Endodermal cell (in vitro differentiated cells): ENCODE data around the gene NAXE. TPM values are rescaled to one million over a fixed set of nuclear protein-coding genes. Genes with fewer than 3 reads are reported as not detected.
A peak's percentile ranks its signal among the peaks of the same experiment; 100 is the strongest.

Experiments
- DNase-seq: peaks from one replicate; pipeline ENCODE4 v3.0.0-alpha.2; 2017
- H3K27ac ChIP-seq: 2 replicates; pipeline ENCODE4 v1.5.1; 2013; ENCODE audit warnings: mild to moderate bottlenecking, low read depth, low read length, moderate library complexity
- H3K27me3 ChIP-seq: 2 replicates; pipeline ENCODE4 v1.6.1; 2013; ENCODE audit warnings: mild to moderate bottlenecking, low read length, moderate library complexity; ENCODE audit not compliant: insufficient read depth, control insufficient read depth, poor library complexity, severe bottlenecking
- H3K36me3 ChIP-seq: 2 replicates; pipeline ENCODE4 v1.7.0; 2013; ENCODE audit warnings: mild to moderate bottlenecking, low read length, moderate library complexity; ENCODE audit not compliant: control insufficient read depth, insufficient read depth
- H3K4me1 ChIP-seq: one replicate; pipeline ENCODE4 v1.7.0; 2013; ENCODE audit warnings: low read length; ENCODE audit not compliant: control insufficient read depth, insufficient read depth
- H3K4me3 ChIP-seq: 2 replicates; pipeline ENCODE4 v1.5.1; 2013; ENCODE audit warnings: mild to moderate bottlenecking, low read length, moderate library complexity
- H3K9ac ChIP-seq: 2 replicates; pipeline ENCODE4 v1.6.1; 2013; ENCODE audit warnings: mild to moderate bottlenecking, low read length, moderate library complexity; ENCODE audit not compliant: poor library complexity, severe bottlenecking; ENCODE audit errors: extremely low read depth
- H3K9me3 ChIP-seq: 2 replicates; pipeline ENCODE4 v1.6.1; 2013; ENCODE audit warnings: mild to moderate bottlenecking, low read length, moderate library complexity; ENCODE audit not compliant: control insufficient read depth
- H3K27ac Mint-ChIP-seq: 2 replicates; pipeline ENCODE4 v1.8.0; 2020; ENCODE audit warnings: mixed read lengths
- H3K27me3 Mint-ChIP-seq: 2 replicates; pipeline ENCODE4 v1.8.0; 2021; ENCODE audit warnings: mild to moderate bottlenecking, mixed read lengths; ENCODE audit not compliant: insufficient read depth
- H3K36me3 Mint-ChIP-seq: 2 replicates; pipeline ENCODE4 v1.8.0; 2020; ENCODE audit warnings: low read depth, mixed read lengths
- H3K4me1 Mint-ChIP-seq: 2 replicates; pipeline ENCODE4 v1.8.0; 2020; ENCODE audit warnings: mixed read lengths
- H3K4me3 Mint-ChIP-seq: 2 replicates; pipeline ENCODE4 v1.8.0; 2020; ENCODE audit warnings: mild to moderate bottlenecking, moderate library complexity, mixed read lengths
- H3K9me3 Mint-ChIP-seq: 2 replicates; pipeline ENCODE4 v1.8.0; 2020; ENCODE audit warnings: mild to moderate bottlenecking, mixed read lengths
- CTCF ChIP-seq: fragments of 200-600 bp; sonication (generic); conservative IDR thresholded peaks from 2 replicates; pipeline ENCODE4 v1.5.0; 2021; ENCODE audit warnings: antibody characterized with exemption, mild to moderate bottlenecking
- WGBS, 2 experiments: methylation state at CpG; one replicate each; pipeline versions ENCODE4 v1.1.5 to v1.1.7; 2013; ENCODE audit warnings: missing lambda C conversion rate in 2 of 2, mixed read lengths in 1 of 2; ENCODE audit not compliant: insufficient coverage in 1 of 2, insufficient read length in 1 of 2; 5-methylcytosine and 5-hydroxymethylcytosine counted together
- total RNA-seq, 2 donors: library from RNA; stranded (reverse); fragmentation: NEBNext Ultra II Directional in 1 of 2; extraction: Animal tissue kit (Norgen Biotek cat#: 25700) in 1 of 2; gene quantifications; 2 replicates in 1 of 2; 3 replicates in 1 of 2; pipeline ENCODE4 v1.2.1, GENCODE V29; 2021

The NAXE gene
- total RNA-seq, 2 donors from 2014 or later = 96.0 to 129 TPM

GRCh38 chr1:156590326-156591180 lies 1.0 kb upstream of the NAXE start:
- Mint-ChIP-seq H3K27ac (no peak overlapping the region), H3K9me3 (no peaks in the 10 kb centered on the region), H3K4me3 (peak overlapping the region; percentile 75), H3K4me1 (peaks cover 5% of the 10 kb centered on the region), H3K27me3 (peaks cover 7% of the 10 kb centered on the region), H3K36me3 (peaks cover 15% of the 10 kb centered on the region)
- H3K9me3 ChIP-seq = no peaks in the 10 kb centered on the region
- TF ChIP-seq CTCF = no peak
- no peaks in the 10 kb centered on the region for H3K4me1 ChIP-seq
- peak overlapping the region; percentile 86 for H3K4me3 ChIP-seq
- 91 to 96% methylated on average over 6 to 9 of the region's 10 CpGs for WGBS, 2 experiments
- H3K27ac ChIP-seq = no peak overlapping the region
- H3K36me3 ChIP-seq = peaks cover 15% of the 10 kb centered on the region
- H3K9ac ChIP-seq = no peak overlapping the region
- no peaks in the 10 kb centered on the region for H3K27me3 ChIP-seq
- no peak for DNase-seq

GRCh38 chr1:156591181-156591431 lies 470 bp upstream of the NAXE start:
- H3K27ac Mint-ChIP-seq = peak overlapping the region; percentile 92
- H3K27ac ChIP-seq = no peak overlapping the region
- H3K36me3 ChIP-seq = peaks cover 21% of the 10 kb centered on the region
- H3K36me3 Mint-ChIP-seq = peaks cover 21% of the 10 kb centered on the region
- H3K9me3 Mint-ChIP-seq = no peaks in the 10 kb centered on the region
- H3K4me3 ChIP-seq = peak overlapping the region; percentile 86
- TF ChIP-seq CTCF = no peak
- H3K27me3 Mint-ChIP-seq = peaks cover 1% of the 10 kb centered on the region
- no peaks in the 10 kb centered on the region for H3K9me3 ChIP-seq
- peak overlapping the region; percentile 75 for H3K4me3 Mint-ChIP-seq
- no peaks in the 10 kb centered on the region for H3K4me1 ChIP-seq
- no peak for DNase-seq
- peak overlapping the region; percentile 33 for H3K9ac ChIP-seq
- WGBS, 2 experiments = 40 to 41% methylated on average over 4 to 6 of the region's 6 CpGs
- H3K4me1 Mint-ChIP-seq = peaks cover 5% of the 10 kb centered on the region
- no peaks in the 10 kb centered on the region for H3K27me3 ChIP-seq

DNA sequence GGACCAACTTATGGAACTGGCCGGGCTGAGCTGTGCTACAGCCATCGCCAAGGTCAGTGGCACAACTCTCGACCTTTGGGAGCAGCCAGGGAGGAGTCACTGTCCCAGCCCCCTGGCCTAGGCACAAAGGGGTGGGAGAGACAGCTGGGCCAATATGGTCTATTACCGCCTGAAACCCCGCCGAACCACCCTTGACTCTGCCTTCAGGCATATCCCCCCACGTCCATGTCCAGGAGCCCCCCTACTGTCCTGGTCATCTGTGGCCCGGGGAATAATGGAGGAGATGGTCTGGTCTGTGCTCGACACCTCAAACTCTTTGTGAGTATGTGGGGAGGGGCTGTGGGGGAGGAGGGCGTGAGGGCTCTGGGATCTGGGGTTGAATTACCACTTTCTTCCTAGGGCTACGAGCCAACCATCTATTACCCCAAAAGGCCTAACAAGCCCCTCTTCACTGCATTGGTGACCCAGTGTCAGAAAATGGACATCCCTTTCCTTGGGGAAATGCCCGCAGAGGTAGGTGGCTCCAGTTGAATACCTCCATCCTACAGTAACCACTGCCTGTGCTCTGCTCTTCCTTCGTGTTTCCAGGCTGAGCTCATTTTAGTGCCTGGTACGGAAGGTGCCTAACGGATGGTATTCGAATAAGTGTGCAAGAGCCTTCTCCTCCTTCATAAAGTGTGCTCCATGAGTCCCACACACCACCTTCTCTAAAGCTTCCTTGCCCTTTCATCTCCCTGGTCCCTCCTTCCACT lies 758 bp downstream of the NAXE start:
- Histone ChIP-seq H3K4me1 (no peaks in the 10 kb centered on the region), H3K4me3 (peak overlapping the region; percentile 86), H3K9me3 (no peaks in the 10 kb centered on the region), H3K36me3 (peaks cover 33% of the 10 kb centered on the region), H3K27me3 (no peaks in the 10 kb centered on the region), H3K9ac (peak overlapping the region; percentile 58), H3K27ac (no peak overlapping the region)
- Mint-ChIP-seq H3K9me3 (no peaks in the 10 kb centered on the region), H3K4me3 (peak overlapping the region; percentile 75), H3K27me3 (peaks cover 1% of the 10 kb centered on the region), H3K4me1 (peaks cover 5% of the 10 kb centered on the region), H3K36me3 (peaks cover 26% of the 10 kb centered on the region), H3K27ac (no peak overlapping the region)
- no peak for TF ChIP-seq CTCF
- WGBS, 2 experiments = 65 to 68% methylated on average over 6 to 16 of the region's 16 CpGs
- peak; percentile 57 for DNase-seq
